Kidney epithelial cell (primary cell): ENCODE results near the gene PGBD5. TPM values are rescaled to one million over a fixed set of nuclear protein-coding genes. Genes with fewer than 3 reads are reported as not detected.

ENCODE experiments used
- DNase-seq: peaks from one replicate; pipeline ENCODE4 v3.0.0-alpha.2; 2010; ENCODE audit warnings: low read depth
- H3K27me3 ChIP-seq: 2 replicates; pipeline ENCODE4 v1.6.0; 2011; ENCODE audit warnings: low read length; ENCODE audit not compliant: control insufficient read depth, insufficient read depth
- H3K36me3 ChIP-seq: 2 replicates; pipeline ENCODE4 v1.5.1; 2011; ENCODE audit warnings: low read length; ENCODE audit not compliant: control insufficient read depth, insufficient read depth
- H3K4me3 ChIP-seq: 2 replicates; pipeline ENCODE4 v1.5.1; 2011; ENCODE audit warnings: low read depth, mild to moderate bottlenecking, control low read depth, low read length
- total RNA-seq: library from RNA; depleted of rRNA; stranded (reverse); fragments of >200 nt; gene quantifications from 2 replicates; pipeline ENCODE4 v1.2.3, GENCODE V29; 2015
- TF ChIP-seq, protein P1 (sequence below): IDR thresholded peaks from 2 replicates; pipeline ENCODE4 v1.5.1; 2011; ENCODE audit warnings: mild to moderate bottlenecking, moderate library complexity, low read length, control low read depth, inconsistent platforms; ENCODE audit not compliant: insufficient read depth, poor library complexity, severe bottlenecking

The PGBD5 gene
- total RNA-seq, 1 donor from 2014 or later: 54.0 TPM

DNA sequence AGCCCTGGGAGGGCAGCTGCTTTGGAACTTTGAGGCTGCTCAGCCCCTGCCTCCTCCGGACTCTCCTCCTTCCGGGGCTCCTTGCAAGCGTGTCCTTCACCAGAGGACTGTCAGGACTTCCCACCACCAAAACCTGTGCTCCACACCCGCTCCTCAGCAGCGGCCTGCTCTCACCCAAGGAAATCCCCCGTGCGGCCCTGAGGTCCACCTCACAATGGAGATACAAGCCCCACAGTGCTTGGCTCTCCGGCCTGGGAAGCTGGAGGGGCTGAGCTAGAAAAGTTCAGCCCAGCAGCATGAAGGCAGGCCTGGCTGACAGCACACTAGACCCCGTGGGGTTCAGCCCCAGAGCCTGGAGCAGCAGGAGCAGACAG, 33.6 kb downstream of the PGBD5 start:
- Histone ChIP-seq H3K27me3 (no peaks in the 10 kb centered on the region), H3K36me3 (no peaks in the 10 kb centered on the region), H3K4me3 (no peak overlapping the region)
- DNase-seq: no peak
- TF ChIP-seq, protein P1, sequence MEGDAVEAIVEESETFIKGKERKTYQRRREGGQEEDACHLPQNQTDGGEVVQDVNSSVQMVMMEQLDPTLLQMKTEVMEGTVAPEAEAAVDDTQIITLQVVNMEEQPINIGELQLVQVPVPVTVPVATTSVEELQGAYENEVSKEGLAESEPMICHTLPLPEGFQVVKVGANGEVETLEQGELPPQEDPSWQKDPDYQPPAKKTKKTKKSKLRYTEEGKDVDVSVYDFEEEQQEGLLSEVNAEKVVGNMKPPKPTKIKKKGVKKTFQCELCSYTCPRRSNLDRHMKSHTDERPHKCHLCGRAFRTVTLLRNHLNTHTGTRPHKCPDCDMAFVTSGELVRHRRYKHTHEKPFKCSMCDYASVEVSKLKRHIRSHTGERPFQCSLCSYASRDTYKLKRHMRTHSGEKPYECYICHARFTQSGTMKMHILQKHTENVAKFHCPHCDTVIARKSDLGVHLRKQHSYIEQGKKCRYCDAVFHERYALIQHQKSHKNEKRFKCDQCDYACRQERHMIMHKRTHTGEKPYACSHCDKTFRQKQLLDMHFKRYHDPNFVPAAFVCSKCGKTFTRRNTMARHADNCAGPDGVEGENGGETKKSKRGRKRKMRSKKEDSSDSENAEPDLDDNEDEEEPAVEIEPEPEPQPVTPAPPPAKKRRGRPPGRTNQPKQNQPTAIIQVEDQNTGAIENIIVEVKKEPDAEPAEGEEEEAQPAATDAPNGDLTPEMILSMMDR: no peak

DNA sequence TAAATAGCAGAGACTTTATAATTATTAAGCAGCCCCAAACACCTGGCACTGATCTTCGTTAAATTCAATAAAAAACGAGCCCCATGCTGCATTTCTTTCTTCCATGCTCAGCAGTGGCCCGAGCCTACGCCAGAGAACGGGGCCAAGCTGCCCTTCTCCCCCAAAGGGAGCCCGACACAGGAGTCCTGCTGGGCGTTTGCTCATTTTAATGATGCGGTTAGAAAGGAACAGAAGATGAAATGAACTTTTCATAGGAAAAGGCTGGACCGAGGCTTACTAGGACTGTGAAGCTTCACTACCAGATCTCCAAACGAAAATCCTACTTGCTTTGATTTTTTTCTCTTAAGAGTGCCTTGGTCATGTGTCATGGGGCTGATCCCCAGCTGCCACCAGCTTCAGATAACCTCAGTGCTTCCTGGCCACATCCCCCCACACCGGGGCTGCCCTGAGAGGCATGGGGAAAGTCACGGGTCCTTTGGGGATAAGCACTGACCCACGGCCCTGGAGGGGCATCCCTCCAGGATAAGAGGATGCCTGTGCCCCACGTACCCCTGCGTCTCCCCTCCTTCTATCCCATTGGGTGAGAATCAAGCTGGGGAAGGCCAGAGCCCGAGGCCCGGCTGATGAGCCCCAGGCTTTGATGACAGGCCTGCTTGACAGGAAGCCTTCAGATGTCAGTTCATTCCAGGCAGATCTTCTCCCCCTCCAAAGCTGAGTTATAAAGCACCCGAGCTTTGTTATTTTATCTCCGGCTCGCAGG, 34.2 kb downstream of the PGBD5 start:
- DNase-seq: no peak
- no peaks in the 10 kb centered on the region for H3K36me3 ChIP-seq
- no peak overlapping the region for H3K4me3 ChIP-seq
- TF ChIP-seq, protein P1: no peak
- no peaks in the 10 kb centered on the region for H3K27me3 ChIP-seq

DNA sequence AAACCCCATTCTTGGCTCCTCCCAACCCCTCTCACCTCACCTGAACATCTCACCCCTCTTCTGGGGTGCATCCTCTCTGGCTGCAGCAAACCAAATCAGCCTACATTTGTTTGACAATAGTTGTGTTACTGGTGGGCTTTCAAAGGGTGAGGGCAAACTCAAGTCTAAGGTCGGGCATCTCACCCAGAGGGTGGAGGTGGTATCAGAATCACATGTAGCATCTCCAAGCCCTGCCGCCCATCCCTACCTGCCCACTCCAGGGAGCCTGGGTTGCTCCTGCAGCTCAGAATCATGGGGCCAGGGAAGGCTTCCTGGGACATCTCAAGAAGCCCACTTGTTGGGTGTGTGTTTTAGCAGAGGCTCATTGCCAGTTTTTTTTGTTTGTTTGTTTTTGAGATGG, 35.8 kb downstream of the PGBD5 start:
- H3K36me3 ChIP-seq: no peaks in the 10 kb centered on the region
- TF ChIP-seq, protein P1: no peak
- DNase-seq: no peak
- no peaks in the 10 kb centered on the region for H3K27me3 ChIP-seq
- H3K4me3 ChIP-seq: no peak overlapping the region

DNA sequence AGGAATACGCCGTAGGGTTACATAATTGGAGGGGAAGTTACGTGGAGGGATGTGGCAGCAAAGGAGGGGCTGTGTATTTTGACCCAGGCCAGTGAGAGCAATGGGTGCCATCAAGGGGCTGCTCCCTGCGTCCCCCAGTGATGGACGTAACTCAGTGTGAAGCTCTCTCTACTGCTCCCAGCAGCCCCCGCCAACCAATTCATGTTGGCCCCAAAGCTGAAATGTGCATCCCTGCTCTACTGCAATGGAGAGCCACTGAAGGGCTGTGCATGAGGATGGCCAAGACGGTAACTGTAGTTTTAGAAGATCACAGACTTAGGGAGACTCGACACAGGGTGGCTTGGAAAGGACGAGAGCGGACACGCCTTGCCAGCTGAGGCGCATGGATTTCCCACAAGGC, 38.3 kb downstream of the PGBD5 start:
- no peak for DNase-seq
- H3K27me3 ChIP-seq: no peaks in the 10 kb centered on the region
- no peak overlapping the region for H3K4me3 ChIP-seq
- TF ChIP-seq, protein P1: no peak
- H3K36me3 ChIP-seq: no peaks in the 10 kb centered on the region

DNA sequence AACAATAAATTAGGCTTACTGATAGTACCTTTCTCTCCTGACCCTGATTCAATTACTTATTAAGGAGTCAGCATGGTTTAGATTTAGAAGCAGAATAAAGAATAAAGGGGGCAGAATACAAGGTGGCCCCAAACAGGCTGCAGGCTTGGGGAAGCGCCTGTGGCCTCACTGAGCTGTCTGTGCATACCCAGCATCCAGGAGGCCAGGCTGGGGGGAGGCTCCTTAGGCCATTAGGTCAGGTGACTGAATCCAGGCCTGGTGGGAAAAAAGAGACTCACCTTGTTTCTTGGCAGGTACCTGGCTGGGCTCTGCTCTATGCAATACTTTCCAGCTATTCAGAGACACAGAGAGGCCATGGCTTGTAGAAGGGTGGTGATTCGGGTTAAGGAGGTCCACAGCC, 38.8 kb downstream of the PGBD5 start:
- TF ChIP-seq, protein P1: no peak
- Histone ChIP-seq H3K4me3 (no peak overlapping the region), H3K36me3 (no peaks in the 10 kb centered on the region), H3K27me3 (no peaks in the 10 kb centered on the region)
- no peak for DNase-seq
